ENCODE data around the gene TRIM14. TPM values are rescaled to one million over a fixed set of nuclear protein-coding genes. Genes with fewer than 3 reads are reported as not detected.

Gene TRIM14
- polyA plus RNA-seq, 3 donors, result 23.0 to 30.6 (median 28.5) TPM

- peak overlapping the region; percentile 51 for H2AFZ ChIP-seq (ENCODE audit: insufficient read depth, low read depth, low read length, poor library complexity, severe bottlenecking)
- H3K36me3 ChIP-seq (replicated peaks in 1 of 2; ENCODE audit: control insufficient read depth in 1 of 2, insufficient read depth in 2 of 2, low read length in 2 of 2), result peaks cover 10 to 11% of the 10 kb centered on the region in 2 donors
- no peaks in the 10 kb centered on the region for H4K20me1 ChIP-seq (ENCODE audit: insufficient read depth, low read length)
- DNase-seq, result peak in 2 of 3 donors; percentile 17 to 30
- H3K9ac ChIP-seq (ENCODE audit: insufficient read depth, low read length, poor library complexity, severe bottlenecking), result no peak overlapping the region
- H3K9me3 ChIP-seq (replicated peaks in 1 of 2; ENCODE audit: control insufficient read depth in 1 of 2, insufficient read depth in 1 of 2, low read length in 2 of 2), result no peaks in the 10 kb centered on the region
- peaks cover 40 to 43% of the 10 kb centered on the region in 2 donors for H3K4me1 ChIP-seq (ENCODE audit: control insufficient read depth in 1 of 2, insufficient read depth in 2 of 2, low read length in 2 of 2)
- H3K4me3 ChIP-seq (replicated peaks in 1 of 3; ENCODE audit: low read depth in 2 of 3, low read length in 3 of 3), result peak overlapping the region in 1 of 3 experiments; percentile 89
- WGBS (ENCODE audit: insufficient coverage), result 0% methylated on average over 1 of the region's 3 CpGs
- H3K4me2 ChIP-seq (replicated peaks; ENCODE audit: extremely low read depth, low read length, poor library complexity, severe bottlenecking), result peak overlapping the region; percentile 93
- Mint-ChIP-seq H3K4me1 (peaks cover 54% of the 10 kb centered on the region), H3K9me3 (peaks cover 0 to 3% (median 0%) of the 10 kb centered on the region in 7 donors), H3K36me3 (peaks cover 16 to 31% of the 10 kb centered on the region in 2 donors), H3K27me3 (ENCODE audit: low read depth in 3 of 3) (no peaks in the 10 kb centered on the region), H3K4me3 (no peak overlapping the region), H3K27ac (peak overlapping the region; percentile 94 to 98 (median 96))
- H3K27ac ChIP-seq (ENCODE audit: low read depth in 1 of 2, low read length in 2 of 2), result no peak overlapping the region
- H3K27me3 ChIP-seq (ENCODE audit: control insufficient read depth in 2 of 2, insufficient read depth in 2 of 2, low read length in 2 of 2), result no peaks in the 10 kb centered on the region
- intact Hi-C loops (cut with micrococcal nuclease), result loop anchor here in 1 of 2 donors (10.0 kb wide), 2 partner anchors 134 to 216 kb away; partner anchors contain the start of gene TBC1D2
- no peak for TF ChIP-seq CTCF (IDR thresholded peaks at IDR 0.05)
- peaks cover 32% of the 10 kb centered on the region for H3K79me2 ChIP-seq (ENCODE audit: insufficient read depth, low read length)
Measured at GRCh38 chr9:98121058-98121457, 2.0 kb upstream of the TRIM14 start.

GRCh38 chr9:98120476-98120875, 1.5 kb upstream of the TRIM14 start:
- Histone ChIP-seq H3K79me2 (ENCODE audit: insufficient read depth, low read length) (peaks cover 38% of the 10 kb centered on the region), H3K9ac (ENCODE audit: insufficient read depth, low read length, poor library complexity, severe bottlenecking) (no peak overlapping the region), H3K4me2 (replicated peaks; ENCODE audit: extremely low read depth, low read length, poor library complexity, severe bottlenecking) (peak overlapping the region; percentile 93), H3K9me3 (replicated peaks in 1 of 2; ENCODE audit: control insufficient read depth in 1 of 2, insufficient read depth in 1 of 2, low read length in 2 of 2) (no peaks in the 10 kb centered on the region), H3K27me3 (ENCODE audit: control insufficient read depth in 2 of 2, insufficient read depth in 2 of 2, low read length in 2 of 2) (no peaks in the 10 kb centered on the region), H3K36me3 (replicated peaks in 1 of 2; ENCODE audit: control insufficient read depth in 1 of 2, insufficient read depth in 2 of 2, low read length in 2 of 2) (peaks cover 10 to 15% of the 10 kb centered on the region in 2 donors), H2AFZ (ENCODE audit: insufficient read depth, low read depth, low read length, poor library complexity, severe bottlenecking) (peak overlapping the region; percentile 92), H3K27ac (ENCODE audit: low read depth in 1 of 2, low read length in 2 of 2) (peak overlapping the region; percentile 87 to 89), H4K20me1 (ENCODE audit: insufficient read depth, low read length) (no peaks in the 10 kb centered on the region), H3K4me3 (replicated peaks in 1 of 3; ENCODE audit: low read depth in 2 of 3, low read length in 3 of 3) (peak overlapping the region in 1 of 3 experiments; percentile 89), H3K4me1 (ENCODE audit: control insufficient read depth in 1 of 2, insufficient read depth in 2 of 2, low read length in 2 of 2) (peaks cover 40 to 43% of the 10 kb centered on the region in 2 donors)
- intact Hi-C loops (cut with micrococcal nuclease), result loop anchor here in 1 of 2 donors (10.0 kb wide), 2 partner anchors 134 to 216 kb away; partner anchors contain the start of gene TBC1D2
- Mint-ChIP-seq H3K27me3 (ENCODE audit: low read depth in 3 of 3) (no peaks in the 10 kb centered on the region), H3K4me1 (peaks cover 54% of the 10 kb centered on the region), H3K36me3 (peaks cover 16 to 33% of the 10 kb centered on the region in 2 donors), H3K4me3 (peak overlapping the region; percentile 65 to 86), H3K27ac (peak overlapping the region; percentile 94 to 98 (median 96)), H3K9me3 (peaks cover 0 to 3% (median 0%) of the 10 kb centered on the region in 7 donors)
- TF ChIP-seq CTCF (IDR thresholded peaks at IDR 0.05), result no peak
- WGBS (ENCODE audit: insufficient coverage), result 0% methylated on average over 2 of the region's 3 CpGs
- DNase-seq, result no peak

Data from CD14-positive monocyte (primary cell).